Measurements from ENCODE around the gene CDKL1. TPM values are rescaled to one million over a fixed set of nuclear protein-coding genes. Genes with fewer than 3 reads are reported as not detected.

CDKL1 gene
- total RNA-seq, 1 donor from 2014 or later, result 15.8 TPM

- intact Hi-C loops (cut with DNase I), result no loop called here
- ATAC-seq (peak; percentile 100), DNase-seq (ENCODE audit: low spot score) (peak; percentile 95)
Measured at GRCh38 chr14:50311972-50312733, 84.5 kb downstream of the CDKL1 start, which contains the start of the genes DMAC2L and L2HGDH. TSS of gene DMAC2L (plus strand) at chr14:50312324. CDS start at chr14:50321488, 9,164 bp downstream. TSS of gene L2HGDH (minus strand) at chr14:50312229. CDS start at chr14:50312150, 79 bp downstream.

- no peak for DNase-seq (ENCODE audit: low spot score)
- ATAC-seq, result peak; percentile 16
- intact Hi-C loops (cut with DNase I), result no loop called here
Measured at GRCh38 chr14:50311337-50311971, 85.2 kb downstream of the CDKL1 start.

- no peak for DNase-seq (ENCODE audit: low spot score)
- ATAC-seq, result no peak
- intact Hi-C loops (cut with DNase I), result no loop called here
Measured at GRCh38 chr14:50310445-50310844, 86.2 kb downstream of the CDKL1 start.

GRCh38 chr14:50308363-50308915, 88.2 kb downstream of the CDKL1 start:
- intact Hi-C loops (cut with DNase I), result no loop called here
- no peak for DNase-seq (ENCODE audit: low spot score)
- ATAC-seq, result no peak

GRCh38 chr14:50303744-50304471, 92.8 kb downstream of the CDKL1 start:
- DNase-seq (ENCODE audit: low spot score) (no peak), ATAC-seq (no peak)
- intact Hi-C loops (cut with DNase I), result no loop called here

- ATAC-seq (no peak), DNase-seq (ENCODE audit: low spot score) (no peak)
- intact Hi-C loops (cut with DNase I), result no loop called here
Measured at GRCh38 chr14:50301914-50302313, 94.8 kb downstream of the CDKL1 start.

GRCh38 chr14:50299585-50299984, 97.1 kb downstream of the CDKL1 start:
- intact Hi-C loops (cut with DNase I), result no loop called here
- no peak for DNase-seq (ENCODE audit: low spot score)

GRCh38 chr14:50290306-50290705, 106.4 kb downstream of the CDKL1 start:
- DNase-seq (ENCODE audit: low spot score) (no peak), ATAC-seq (no peak)
- intact Hi-C loops (cut with DNase I), result no loop called here

More at GRCh38 chr14:50299585-50299984, 97.1 kb downstream of the CDKL1 start:
- no peak for ATAC-seq

- DNase-seq (ENCODE audit: low spot score) (no peak), ATAC-seq (no peak)
- intact Hi-C loops (cut with DNase I), result no loop called here
Measured at GRCh38 chr14:50288146-50288545, 108.5 kb downstream of the CDKL1 start.

- intact Hi-C loops (cut with DNase I), result no loop called here
- ATAC-seq (no peak), DNase-seq (ENCODE audit: low spot score) (no peak)
Measured at GRCh38 chr14:50285861-50286260, 110.8 kb downstream of the CDKL1 start.

Small RNA genes lying within 50 kb of the gene (microRNA-seq; reads per million reads assigned to microRNA genes)
- gene MIR4504, result not detected

Other genes with a start within 250 kb of the CDKL1 start
- 52.4 TPM for gene SOS2, start 165.3 kb downstream of the CDKL1 start, total RNA-seq
- gene L2HGDH, start 84.7 kb downstream of the CDKL1 start, total RNA-seq, result 4.6 TPM
- gene DMAC2L, start 84.6 kb downstream of the CDKL1 start, total RNA-seq, result 22.2 TPM
- 94.6 TPM for gene MAP4K5, start 135.7 kb upstream of the CDKL1 start, total RNA-seq
- gene ATL1, start 163.3 kb upstream of the CDKL1 start, total RNA-seq, result 23.3 TPM

All from sciatic nerve (tissue), 2 donors.